GM12891 (cell line): Measurements from ENCODE around the gene FITM1.

Experiments
- DNase-seq: peaks from one replicate; pipeline ENCODE4 v3.0.0; 2011; ENCODE audit warnings: low spot score; ENCODE audit not compliant: insufficient read length
- FAIRE-seq: peaks from 2 replicates; lab custom pipeline; 2011; peaks lifted over from hg19 to GRCh38; lab: Jason Lieb, UNC
- PAX5 ChIP-seq: IDR thresholded peaks from 2 replicates; pipeline ENCODE4 v1.6.1; 2011; ENCODE audit warnings: low read length, moderate library complexity, mild to moderate bottlenecking; ENCODE audit not compliant: insufficient read depth, severe bottlenecking
- POLR2A ChIP-seq: IDR thresholded peaks from 2 replicates; pipeline ENCODE4 v1.6.1; 2011; ENCODE audit warnings: low read depth, low read length, control low read depth
- POLR2AphosphoS5 ChIP-seq: IDR thresholded peaks from 2 replicates; pipeline ENCODE4 v1.6.1; 2011; ENCODE audit warnings: low read depth, low read length, control low read depth
- POU2F2 ChIP-seq: IDR thresholded peaks from 2 replicates; pipeline ENCODE4 v1.6.1; 2011; ENCODE audit warnings: low read depth, mild to moderate bottlenecking, control low read depth, low read length, moderate library complexity
- SPI1 ChIP-seq: IDR thresholded peaks from 2 replicates; pipeline ENCODE4 v1.6.1; 2011; ENCODE audit warnings: low read depth, low read length, control low read depth
- TAF1 ChIP-seq: IDR thresholded peaks from 2 replicates; pipeline ENCODE4 v1.6.1; 2011; ENCODE audit warnings: low read depth, low read length, control low read depth

Gene FITM1

GRCh38 chr14:24116128-24116814 is 14.2 kb upstream of the FITM1 start:
- FAIRE-seq: no peak
- no peak for DNase-seq
- TF ChIP-seq SPI1: no peak

GRCh38 chr14:24117179-24117578 is 13.3 kb upstream of the FITM1 start:
- FAIRE-seq (no peak), DNase-seq (no peak)
- TF ChIP-seq SPI1 (no peak), POU2F2 (no peak), POLR2A (no peak), PAX5 (no peak), TAF1 (no peak), POLR2AphosphoS5 (no peak)

DNA sequence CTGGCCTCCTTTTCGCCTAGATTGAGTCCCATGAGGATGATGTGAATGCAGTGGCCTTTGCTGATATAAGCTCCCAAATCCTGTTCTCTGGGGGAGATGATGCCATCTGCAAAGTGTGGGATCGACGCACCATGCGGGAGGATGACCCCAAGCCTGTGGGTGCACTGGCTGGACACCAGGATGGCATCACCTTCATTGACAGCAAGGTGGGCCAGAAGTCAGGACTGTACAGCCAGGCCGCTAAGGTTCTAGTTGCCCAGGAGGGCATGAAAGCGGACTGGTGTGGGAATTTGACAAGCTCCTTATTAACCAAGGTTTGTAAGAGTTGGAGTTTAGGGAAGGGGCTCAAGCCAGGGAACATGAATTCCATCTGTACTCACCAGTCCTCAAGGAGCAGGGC is 10.8 kb upstream of the FITM1 start:
- TF ChIP-seq PAX5 (no peak), POLR2A (no peak), POU2F2 (no peak), SPI1 (no peak), TAF1 (no peak), POLR2AphosphoS5 (no peak)
- DNase-seq: no peak
- FAIRE-seq: no peak

DNA sequence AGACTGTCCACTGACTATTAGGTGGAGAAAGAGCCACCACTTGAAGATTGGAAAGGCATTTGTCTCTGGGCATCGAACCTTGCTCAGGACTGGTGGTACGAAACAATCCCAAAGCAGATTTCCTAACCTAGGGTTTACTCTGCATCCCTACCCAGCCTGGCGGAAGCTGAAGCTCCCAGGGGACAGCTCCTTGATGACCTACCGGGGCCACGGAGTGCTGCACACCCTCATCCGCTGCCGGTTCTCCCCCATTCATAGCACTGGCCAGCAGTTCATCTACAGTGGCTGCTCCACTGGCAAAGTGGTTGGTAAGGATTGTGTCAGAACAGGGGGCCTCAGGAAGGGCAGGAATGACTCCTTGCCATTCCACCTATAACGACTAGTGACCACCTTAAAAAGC is 9.2 kb upstream of the FITM1 start:
- FAIRE-seq (no peak), DNase-seq (no peak)
- no peak for TF ChIP-seq POLR2AphosphoS5
- TF ChIP-seq TAF1: no peak
- no peak for TF ChIP-seq SPI1
- no peak for TF ChIP-seq POU2F2
- TF ChIP-seq POLR2A: no peak
- no peak for TF ChIP-seq PAX5

- TF ChIP-seq TAF1 (no peak), POLR2A (no peak), POU2F2 (no peak), PAX5 (no peak), SPI1 (no peak)
- DNase-seq (no peak), FAIRE-seq (no peak)
These were observed 8.0 kb upstream of the FITM1 start for GRCh38 chr14:24122416-24122815.

DNA sequence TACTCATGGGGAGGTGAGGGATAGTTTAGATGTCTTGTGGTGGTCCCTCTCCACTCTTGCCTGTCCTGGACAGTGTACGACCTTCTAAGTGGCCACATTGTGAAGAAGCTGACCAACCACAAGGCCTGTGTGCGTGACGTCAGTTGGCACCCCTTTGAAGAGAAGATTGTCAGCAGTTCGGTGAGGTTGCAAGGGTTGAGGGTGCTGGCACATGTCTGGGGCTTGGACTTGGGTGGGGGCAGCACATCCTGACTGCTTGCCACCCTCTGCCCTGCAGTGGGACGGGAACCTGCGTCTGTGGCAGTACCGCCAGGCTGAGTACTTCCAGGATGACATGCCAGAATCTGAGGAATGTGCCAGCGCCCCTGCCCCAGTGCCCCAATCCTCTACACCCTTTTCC is 7.6 kb upstream of the FITM1 start:
- DNase-seq: no peak
- FAIRE-seq: no peak
- no peak for TF ChIP-seq TAF1
- no peak for TF ChIP-seq POLR2AphosphoS5
- no peak for TF ChIP-seq SPI1
- no peak for TF ChIP-seq POU2F2
- TF ChIP-seq PAX5: no peak
- TF ChIP-seq POLR2A: no peak; the same call in 1 of the 2 replicates

- TF ChIP-seq TAF1 (no peak), SPI1 (no peak), PAX5 (no peak), POLR2AphosphoS5 (no peak; the same call in 1 of the 2 replicates), POLR2A (no peak; the same call in 1 of the 2 replicates), POU2F2 (no peak)
- DNase-seq (no peak), FAIRE-seq (no peak)
These were observed 6.7 kb upstream of the FITM1 start for GRCh38 chr14:24123424-24124417.

GRCh38 chr14:24126939-24127338 is 3.5 kb upstream of the FITM1 start:
- FAIRE-seq (no peak), DNase-seq (no peak)
- TF ChIP-seq POU2F2 (no peak), SPI1 (no peak), POLR2A (no peak), POLR2AphosphoS5 (no peak), TAF1 (no peak), PAX5 (no peak)

- no peak for DNase-seq
- no peak for TF ChIP-seq POLR2AphosphoS5
- FAIRE-seq: no peak
These were observed 2.8 kb upstream of the FITM1 start for GRCh38 chr14:24127673-24128072.
